ENCODE results near the gene OR8G1.
"Not testable (repeated sequence)": the region's sequence is repeated elsewhere in the genome, so short reads cannot be mapped to it uniquely, and the experiment has no call there.

The OR8G1 gene

GRCh38 chr11:124238512-124238911, 2.4 kb upstream of the OR8G1 start:
- no peak for DNase-seq (ENCODE audit: low read depth)

GRCh38 chr11:124249869-124250268, 9.0 kb downstream of the OR8G1 start:
- not testable (repeated sequence) for DNase-seq (ENCODE audit: low read depth)

- no peak for DNase-seq (ENCODE audit: low read depth)
Measured at GRCh38 chr11:124256076-124256475, 15.2 kb downstream of the OR8G1 start, which contains the start of gene OR8G5. TSS of gene OR8G5 (plus strand) at chr11:124256376. CDS start at chr11:124264932, 8,556 bp downstream.

- DNase-seq (ENCODE audit: low read depth), result not testable (repeated sequence)
Measured at GRCh38 chr11:124265041-124265440, 24.1 kb downstream of the OR8G1 start.

- not testable (repeated sequence) for DNase-seq (ENCODE audit: low read depth)
Measured at GRCh38 chr11:124270886-124271285, 30.0 kb downstream of the OR8G1 start.

- DNase-seq (ENCODE audit: low read depth), result no peak
Measured at GRCh38 chr11:124274000-124274399, 33.1 kb downstream of the OR8G1 start.

GRCh38 chr11:124276081-124276480, 35.2 kb downstream of the OR8G1 start:
- DNase-seq (ENCODE audit: low read depth), result no peak

- no peak for DNase-seq (ENCODE audit: low read depth)
Measured at GRCh38 chr11:124277207-124277606, 36.3 kb downstream of the OR8G1 start.

GRCh38 chr11:124277804-124278203, 36.9 kb downstream of the OR8G1 start:
- no peak for DNase-seq (ENCODE audit: low read depth)

- no peak for DNase-seq (ENCODE audit: low read depth)
Measured at GRCh38 chr11:124278261-124278660, 37.4 kb downstream of the OR8G1 start.

GRCh38 chr11:124285610-124286344, 44.9 kb downstream of the OR8G1 start:
- DNase-seq (ENCODE audit: low read depth), result no peak

GRCh38 chr11:124294687-124295086, 53.8 kb downstream of the OR8G1 start:
- no peak for DNase-seq (ENCODE audit: low read depth)

GRCh38 chr11:124296016-124296415, 55.1 kb downstream of the OR8G1 start:
- DNase-seq (ENCODE audit: low read depth), result no peak

GRCh38 chr11:124297921-124298320, 57.0 kb downstream of the OR8G1 start:
- DNase-seq (ENCODE audit: low read depth), result no peak

- no peak for DNase-seq (ENCODE audit: low read depth)
Measured at GRCh38 chr11:124301548-124301947, 60.7 kb downstream of the OR8G1 start.

- DNase-seq (ENCODE audit: low read depth), result no peak
Measured at GRCh38 chr11:124302347-124303125, 61.6 kb downstream of the OR8G1 start.

All from T follicular helper cell (primary cell).